ENCODE results near the gene ROS1.

Gene ROS1

GRCh38 chr6:117329926-117330325 is 95.8 kb downstream of the ROS1 start:
- no peak overlapping the region for H3K4me3 ChIP-seq (ENCODE audit: severe bottlenecking)
- TF ChIP-seq, protein P1, sequence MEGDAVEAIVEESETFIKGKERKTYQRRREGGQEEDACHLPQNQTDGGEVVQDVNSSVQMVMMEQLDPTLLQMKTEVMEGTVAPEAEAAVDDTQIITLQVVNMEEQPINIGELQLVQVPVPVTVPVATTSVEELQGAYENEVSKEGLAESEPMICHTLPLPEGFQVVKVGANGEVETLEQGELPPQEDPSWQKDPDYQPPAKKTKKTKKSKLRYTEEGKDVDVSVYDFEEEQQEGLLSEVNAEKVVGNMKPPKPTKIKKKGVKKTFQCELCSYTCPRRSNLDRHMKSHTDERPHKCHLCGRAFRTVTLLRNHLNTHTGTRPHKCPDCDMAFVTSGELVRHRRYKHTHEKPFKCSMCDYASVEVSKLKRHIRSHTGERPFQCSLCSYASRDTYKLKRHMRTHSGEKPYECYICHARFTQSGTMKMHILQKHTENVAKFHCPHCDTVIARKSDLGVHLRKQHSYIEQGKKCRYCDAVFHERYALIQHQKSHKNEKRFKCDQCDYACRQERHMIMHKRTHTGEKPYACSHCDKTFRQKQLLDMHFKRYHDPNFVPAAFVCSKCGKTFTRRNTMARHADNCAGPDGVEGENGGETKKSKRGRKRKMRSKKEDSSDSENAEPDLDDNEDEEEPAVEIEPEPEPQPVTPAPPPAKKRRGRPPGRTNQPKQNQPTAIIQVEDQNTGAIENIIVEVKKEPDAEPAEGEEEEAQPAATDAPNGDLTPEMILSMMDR (IDR thresholded peaks at IDR 0.05; ENCODE audit: poor library complexity, severe bottlenecking), result no peak
- H3K9me3 ChIP-seq (ENCODE audit: severe bottlenecking), result no peaks in the 10 kb centered on the region
- no peaks in the 10 kb centered on the region for H3K27me3 ChIP-seq (ENCODE audit: insufficient read depth, poor library complexity, severe bottlenecking)
- no peak for ATAC-seq (ENCODE audit: low read depth)
- H3K36me3 ChIP-seq (ENCODE audit: low read depth), result no peaks in the 10 kb centered on the region
- H3K27ac ChIP-seq (ENCODE audit: poor library complexity, severe bottlenecking), result no peak overlapping the region
- H3K4me1 ChIP-seq (ENCODE audit: insufficient read depth, poor library complexity, severe bottlenecking), result no peaks in the 10 kb centered on the region
- no peak for DNase-seq (ENCODE audit: low spot score)

GRCh38 chr6:117328500-117328899 is 97.2 kb downstream of the ROS1 start:
- TF ChIP-seq, protein P1 (IDR thresholded peaks at IDR 0.05; ENCODE audit: poor library complexity, severe bottlenecking), result no peak
- Histone ChIP-seq H3K4me1 (ENCODE audit: insufficient read depth, poor library complexity, severe bottlenecking) (no peaks in the 10 kb centered on the region), H3K36me3 (ENCODE audit: low read depth) (no peaks in the 10 kb centered on the region), H3K4me3 (ENCODE audit: severe bottlenecking) (no peak overlapping the region), H3K9me3 (ENCODE audit: severe bottlenecking) (no peaks in the 10 kb centered on the region), H3K27ac (ENCODE audit: poor library complexity, severe bottlenecking) (no peak overlapping the region), H3K27me3 (ENCODE audit: insufficient read depth, poor library complexity, severe bottlenecking) (no peaks in the 10 kb centered on the region)
- ATAC-seq (ENCODE audit: low read depth), result no peak
- no peak for DNase-seq (ENCODE audit: low spot score)

DNA sequence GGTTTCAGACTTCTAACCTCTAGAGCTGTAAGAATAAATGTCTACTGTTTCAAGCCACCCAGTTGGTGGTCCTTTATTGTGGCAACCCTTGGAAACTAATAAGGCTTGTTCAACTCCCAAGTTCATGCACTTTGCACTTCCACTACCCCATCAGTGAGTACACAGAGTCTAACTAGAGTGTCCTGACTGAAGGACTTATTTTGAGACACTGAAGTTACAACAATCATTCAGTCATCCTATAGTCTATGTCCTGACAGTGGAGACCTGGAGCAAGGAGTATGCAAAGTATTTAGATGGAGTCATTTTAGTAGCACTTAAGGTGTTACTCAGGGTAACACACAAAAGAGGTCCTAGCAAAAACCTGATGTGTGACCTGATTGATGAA is 97.7 kb downstream of the ROS1 start:
- TF ChIP-seq, protein P1 (IDR thresholded peaks at IDR 0.05; ENCODE audit: poor library complexity, severe bottlenecking), result no peak
- Histone ChIP-seq H3K27me3 (ENCODE audit: insufficient read depth, poor library complexity, severe bottlenecking) (no peaks in the 10 kb centered on the region), H3K27ac (ENCODE audit: poor library complexity, severe bottlenecking) (no peak overlapping the region), H3K4me3 (ENCODE audit: severe bottlenecking) (no peak overlapping the region), H3K36me3 (ENCODE audit: low read depth) (no peaks in the 10 kb centered on the region), H3K4me1 (ENCODE audit: insufficient read depth, poor library complexity, severe bottlenecking) (no peaks in the 10 kb centered on the region), H3K9me3 (ENCODE audit: severe bottlenecking) (no peaks in the 10 kb centered on the region)
- ATAC-seq (ENCODE audit: low read depth), result no peak
- DNase-seq (ENCODE audit: low spot score), result no peak

DNA sequence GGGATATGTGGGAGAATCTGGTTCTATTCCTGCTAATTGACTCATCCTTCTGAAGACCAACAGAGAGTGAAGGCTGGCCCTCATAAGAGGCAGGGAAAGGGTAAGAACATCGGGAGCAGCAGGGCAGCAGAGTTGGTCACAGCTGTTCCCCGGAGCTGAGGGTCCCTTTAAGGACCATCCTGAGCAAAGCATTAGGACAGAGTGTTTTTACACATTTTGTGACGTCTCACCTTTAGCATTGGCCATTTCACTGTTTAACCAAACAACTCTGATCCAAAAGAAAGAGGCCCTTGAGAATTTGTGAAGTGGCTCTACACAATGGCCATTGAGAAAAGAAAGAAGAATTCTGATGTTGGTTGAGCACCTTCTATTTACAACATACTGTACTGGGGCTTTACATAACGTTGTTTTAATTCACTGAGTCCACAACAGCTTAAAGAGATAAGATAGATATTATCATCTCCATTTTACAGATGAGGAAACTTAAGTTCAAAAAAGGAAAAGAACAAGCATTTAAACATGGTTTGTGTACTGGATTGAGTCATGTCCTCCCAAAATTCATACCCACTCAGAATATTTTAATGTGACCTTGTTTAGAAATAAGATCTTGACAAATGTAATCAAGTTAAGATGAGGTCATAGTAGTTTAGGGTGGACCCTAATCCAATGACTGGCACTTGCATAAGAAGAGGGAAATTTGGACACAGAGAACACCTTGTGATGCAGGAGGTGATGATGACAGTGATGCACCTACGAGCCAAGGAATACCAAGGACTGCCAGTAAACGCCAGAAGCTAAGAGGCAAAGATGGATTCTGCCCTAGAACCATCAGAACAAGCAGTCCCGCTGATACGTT is 98.4 kb downstream of the ROS1 start:
- H3K27me3 ChIP-seq (ENCODE audit: insufficient read depth, poor library complexity, severe bottlenecking), result no peaks in the 10 kb centered on the region
- ATAC-seq (ENCODE audit: low read depth) (no peak), DNase-seq (ENCODE audit: low spot score) (no peak)
- no peaks in the 10 kb centered on the region for H3K9me3 ChIP-seq (ENCODE audit: severe bottlenecking)
- H3K27ac ChIP-seq (ENCODE audit: poor library complexity, severe bottlenecking), result no peak overlapping the region
- H3K4me1 ChIP-seq (ENCODE audit: insufficient read depth, poor library complexity, severe bottlenecking), result no peaks in the 10 kb centered on the region
- TF ChIP-seq, protein P1 (IDR thresholded peaks at IDR 0.05; ENCODE audit: poor library complexity, severe bottlenecking), result no peak
- no peak overlapping the region for H3K4me3 ChIP-seq (ENCODE audit: severe bottlenecking)
- H3K36me3 ChIP-seq (ENCODE audit: low read depth), result no peaks in the 10 kb centered on the region

GRCh38 chr6:117326396-117326795 is 99.3 kb downstream of the ROS1 start:
- H3K27ac ChIP-seq (ENCODE audit: poor library complexity, severe bottlenecking), result no peak overlapping the region
- H3K4me3 ChIP-seq (ENCODE audit: severe bottlenecking), result no peak overlapping the region
- ATAC-seq (ENCODE audit: low read depth) (no peak), DNase-seq (ENCODE audit: low spot score) (no peak)
- H3K36me3 ChIP-seq (ENCODE audit: low read depth), result no peaks in the 10 kb centered on the region
- no peaks in the 10 kb centered on the region for H3K4me1 ChIP-seq (ENCODE audit: insufficient read depth, poor library complexity, severe bottlenecking)
- H3K9me3 ChIP-seq (ENCODE audit: severe bottlenecking), result no peaks in the 10 kb centered on the region
- no peaks in the 10 kb centered on the region for H3K27me3 ChIP-seq (ENCODE audit: insufficient read depth, poor library complexity, severe bottlenecking)
- TF ChIP-seq, protein P1 (IDR thresholded peaks at IDR 0.05; ENCODE audit: poor library complexity, severe bottlenecking), result no peak
